Stimulated activated CD4-positive, alpha-beta T cell treated with anti-CD3 and anti-CD28 coated beads, Interleukin-4, amount 100 ng/mL, for 48 hours (primary cell): Measurements from ENCODE around the gene HPGD.

Experiments
- DNase-seq, 2 donors: peaks; one replicate each; pipeline ENCODE4 v3.0.0-alpha.2; 2020; ENCODE audit warnings: low read depth in 2 of 2

Gene HPGD

GRCh38 chr4:174474457-174475075 lies 47.7 kb downstream of the HPGD start:
- DNase-seq: no peak

DNA sequence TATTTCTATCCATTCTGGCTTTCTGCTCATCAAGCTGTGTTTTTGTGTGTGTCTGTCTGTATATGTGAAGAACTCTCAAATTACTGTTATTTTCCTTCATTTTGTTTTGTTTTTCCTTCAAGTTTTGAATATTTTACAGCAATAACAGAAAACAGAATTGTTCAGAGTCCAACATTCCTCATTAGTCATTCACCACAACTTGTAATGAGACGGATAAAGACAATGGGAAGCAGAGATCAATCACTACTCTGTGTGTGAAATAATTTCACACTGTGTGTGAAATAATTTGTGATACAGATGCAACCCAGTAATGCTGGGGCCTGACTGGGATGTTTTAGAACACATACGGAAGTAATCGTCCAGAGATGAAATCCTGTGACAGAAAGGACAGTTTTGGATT lies 55.2 kb downstream of the HPGD start:
- DNase-seq: no peak

GRCh38 chr4:174464949-174465348 lies 57.3 kb downstream of the HPGD start:
- DNase-seq: no peak

DNA sequence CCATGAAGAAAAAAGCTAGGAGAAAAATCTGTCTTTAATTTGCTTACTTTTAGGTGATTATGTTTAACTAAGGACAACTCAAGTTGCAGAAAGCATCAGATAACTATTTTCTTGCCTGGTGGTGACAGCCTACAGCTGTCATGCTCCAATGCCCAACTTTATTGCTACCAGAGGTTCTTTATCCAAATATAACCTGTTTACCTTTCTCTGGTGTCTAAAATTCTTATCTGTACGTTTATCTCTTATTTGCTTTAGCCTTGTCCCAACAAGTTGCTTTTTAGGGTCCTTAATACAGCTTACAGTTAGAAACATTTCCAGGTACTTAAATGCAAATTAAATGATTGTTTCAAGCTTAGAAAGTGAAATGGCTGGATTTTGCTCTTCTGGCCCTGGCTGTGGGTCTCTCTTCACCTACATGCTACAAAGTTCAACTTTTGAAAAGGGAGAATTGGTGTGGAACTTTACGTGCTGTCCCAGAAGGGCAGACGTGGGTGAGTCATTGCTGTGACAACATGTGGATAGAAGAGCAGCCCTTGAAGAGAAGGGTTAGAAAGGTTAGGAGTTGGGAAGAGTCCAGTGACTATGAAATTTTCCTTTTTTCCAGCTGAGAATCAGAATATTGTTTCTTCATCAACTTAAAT lies 60.7 kb downstream of the HPGD start:
- no peak for DNase-seq

- DNase-seq: no peak
Observed at GRCh38 chr4:174460684-174461083, 61.6 kb downstream of the HPGD start.

- DNase-seq: no peak
Observed at GRCh38 chr4:174457468-174457867, 64.8 kb downstream of the HPGD start.

DNA sequence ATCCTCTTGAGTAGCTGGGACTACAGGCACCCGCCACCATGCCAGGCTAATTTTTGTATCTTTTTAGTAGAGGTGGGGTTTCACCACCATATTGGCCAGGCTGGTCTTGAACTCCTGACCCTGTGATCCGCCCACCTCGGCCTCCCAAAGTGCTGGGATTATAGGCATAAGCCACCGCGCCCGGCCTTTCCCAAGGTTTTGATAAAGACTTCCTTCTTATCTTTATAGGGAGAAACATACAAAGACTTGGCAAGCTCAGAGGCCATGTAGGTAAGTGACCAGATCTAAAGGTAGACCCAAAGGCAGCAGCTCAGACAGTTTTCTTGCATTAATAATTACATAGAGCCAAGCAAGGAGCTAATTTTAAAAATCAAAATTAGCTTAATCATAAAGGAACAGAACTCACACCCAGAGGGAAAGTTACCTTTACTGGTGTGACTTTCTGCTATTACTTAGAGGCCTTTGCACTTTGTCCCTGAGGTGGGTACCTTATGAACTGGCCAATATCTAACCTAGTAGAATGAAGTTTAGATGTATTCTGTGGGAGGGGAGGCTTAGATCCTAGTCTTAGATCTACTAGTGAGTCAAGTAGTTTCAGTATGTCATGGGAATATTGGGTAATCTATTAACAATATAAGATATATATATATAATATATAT lies 67.3 kb downstream of the HPGD start:
- no peak for DNase-seq

GRCh38 chr4:174451718-174452296 lies 70.5 kb downstream of the HPGD start:
- no peak for DNase-seq

GRCh38 chr4:174450786-174451125 lies 71.5 kb downstream of the HPGD start:
- DNase-seq: no peak

GRCh38 chr4:174449944-174450785 lies 72.1 kb downstream of the HPGD start:
- no peak for DNase-seq

DNA sequence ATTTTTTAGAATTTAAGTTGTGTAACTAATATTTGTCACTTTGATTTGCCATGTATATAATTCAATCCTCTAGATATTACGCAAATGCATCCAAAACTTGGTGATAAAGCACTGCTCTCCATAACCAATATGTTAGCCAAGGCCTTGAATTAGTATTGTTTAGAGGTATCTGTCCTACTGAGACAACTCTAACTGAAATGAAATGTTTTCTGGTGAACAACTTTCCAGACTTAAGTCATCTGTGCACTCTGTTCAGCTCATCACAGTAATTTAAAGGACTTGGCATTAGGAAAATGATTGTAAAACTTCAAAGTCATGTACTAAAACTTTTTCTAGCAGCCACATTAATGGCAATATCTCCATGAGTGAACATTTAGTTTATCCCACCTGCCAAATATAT lies 73.1 kb downstream of the HPGD start:
- DNase-seq: no peak

GRCh38 chr4:174444390-174444789 lies 77.9 kb downstream of the HPGD start:
- no peak for DNase-seq
